ENCODE data around the gene KMT5B. TPM values are rescaled to one million over a fixed set of nuclear protein-coding genes. Genes with fewer than 3 reads are reported as not detected.

KMT5B gene
- total RNA-seq, 2 donors from 2014 or later, result 20.2 to 20.5 TPM

DNA sequence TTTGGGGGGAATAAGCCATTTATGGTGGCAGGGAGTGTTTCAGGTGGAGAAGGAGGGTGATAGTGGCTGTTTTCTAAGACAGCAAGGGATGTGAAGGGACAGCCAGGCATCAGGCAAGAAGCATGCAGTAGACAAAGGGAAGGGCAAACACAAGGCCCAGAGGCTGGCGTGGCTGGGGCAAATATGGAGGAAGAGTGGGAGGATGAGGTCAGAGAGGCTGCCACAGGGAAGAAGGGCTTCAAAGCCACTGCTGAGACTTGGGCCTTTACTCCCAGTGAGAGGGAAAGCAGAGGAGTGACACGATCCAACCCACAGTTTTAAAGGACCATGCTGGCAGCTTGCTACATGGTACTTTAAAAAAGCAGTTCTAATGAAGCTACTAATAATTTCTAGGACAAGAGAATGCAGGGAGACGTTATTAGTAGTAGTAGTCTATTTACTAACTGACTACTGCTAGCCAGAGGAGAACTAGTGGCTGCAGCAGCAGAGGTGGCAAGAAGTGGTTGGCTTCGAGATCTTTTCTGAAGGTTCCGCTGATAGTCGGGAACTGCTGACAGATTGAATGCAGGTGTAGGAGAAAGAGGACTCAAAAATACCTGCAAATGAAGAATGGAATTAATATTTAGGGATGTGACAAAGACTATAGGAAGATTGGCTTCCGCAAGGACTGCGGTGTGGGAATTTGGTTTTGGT is 13.7 kb downstream of the KMT5B start:
- no peak overlapping the region for H3K4me3 ChIP-seq
- H3K4me1 ChIP-seq, result peaks cover 0 to 56% of the 10 kb centered on the region in 2 donors
- H3K27ac ChIP-seq, result no peak overlapping the region
- H3K27me3 ChIP-seq, result no peaks in the 10 kb centered on the region
- no peak for DNase-seq (ENCODE audit: low spot score)
- H3K9me3 ChIP-seq, result no peaks in the 10 kb centered on the region
- H3K36me3 ChIP-seq, result no peaks in the 10 kb centered on the region
- TF ChIP-seq, protein P1, sequence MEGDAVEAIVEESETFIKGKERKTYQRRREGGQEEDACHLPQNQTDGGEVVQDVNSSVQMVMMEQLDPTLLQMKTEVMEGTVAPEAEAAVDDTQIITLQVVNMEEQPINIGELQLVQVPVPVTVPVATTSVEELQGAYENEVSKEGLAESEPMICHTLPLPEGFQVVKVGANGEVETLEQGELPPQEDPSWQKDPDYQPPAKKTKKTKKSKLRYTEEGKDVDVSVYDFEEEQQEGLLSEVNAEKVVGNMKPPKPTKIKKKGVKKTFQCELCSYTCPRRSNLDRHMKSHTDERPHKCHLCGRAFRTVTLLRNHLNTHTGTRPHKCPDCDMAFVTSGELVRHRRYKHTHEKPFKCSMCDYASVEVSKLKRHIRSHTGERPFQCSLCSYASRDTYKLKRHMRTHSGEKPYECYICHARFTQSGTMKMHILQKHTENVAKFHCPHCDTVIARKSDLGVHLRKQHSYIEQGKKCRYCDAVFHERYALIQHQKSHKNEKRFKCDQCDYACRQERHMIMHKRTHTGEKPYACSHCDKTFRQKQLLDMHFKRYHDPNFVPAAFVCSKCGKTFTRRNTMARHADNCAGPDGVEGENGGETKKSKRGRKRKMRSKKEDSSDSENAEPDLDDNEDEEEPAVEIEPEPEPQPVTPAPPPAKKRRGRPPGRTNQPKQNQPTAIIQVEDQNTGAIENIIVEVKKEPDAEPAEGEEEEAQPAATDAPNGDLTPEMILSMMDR (IDR thresholded peaks at IDR 0.05), result no peak

DNA sequence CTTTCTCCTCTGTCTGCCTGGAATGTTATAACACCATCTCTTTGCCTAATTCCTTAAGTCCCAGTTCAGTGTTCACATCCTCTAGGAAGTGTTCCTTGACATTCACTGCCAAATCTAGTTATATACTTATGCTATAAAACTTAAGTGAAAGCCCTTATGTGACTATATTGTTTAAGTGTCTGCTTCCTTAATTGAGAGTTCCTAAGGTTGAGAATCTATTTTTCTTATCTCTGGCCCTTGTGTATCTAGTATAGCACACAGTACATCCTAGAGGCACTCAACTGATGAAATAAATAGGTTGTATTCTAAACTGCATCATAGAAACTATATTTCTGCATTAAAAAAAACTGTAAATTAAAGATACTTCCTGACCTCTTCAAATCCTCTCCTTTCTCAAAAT is 16.9 kb downstream of the KMT5B start:
- no peaks in the 10 kb centered on the region for H3K27me3 ChIP-seq

DNA sequence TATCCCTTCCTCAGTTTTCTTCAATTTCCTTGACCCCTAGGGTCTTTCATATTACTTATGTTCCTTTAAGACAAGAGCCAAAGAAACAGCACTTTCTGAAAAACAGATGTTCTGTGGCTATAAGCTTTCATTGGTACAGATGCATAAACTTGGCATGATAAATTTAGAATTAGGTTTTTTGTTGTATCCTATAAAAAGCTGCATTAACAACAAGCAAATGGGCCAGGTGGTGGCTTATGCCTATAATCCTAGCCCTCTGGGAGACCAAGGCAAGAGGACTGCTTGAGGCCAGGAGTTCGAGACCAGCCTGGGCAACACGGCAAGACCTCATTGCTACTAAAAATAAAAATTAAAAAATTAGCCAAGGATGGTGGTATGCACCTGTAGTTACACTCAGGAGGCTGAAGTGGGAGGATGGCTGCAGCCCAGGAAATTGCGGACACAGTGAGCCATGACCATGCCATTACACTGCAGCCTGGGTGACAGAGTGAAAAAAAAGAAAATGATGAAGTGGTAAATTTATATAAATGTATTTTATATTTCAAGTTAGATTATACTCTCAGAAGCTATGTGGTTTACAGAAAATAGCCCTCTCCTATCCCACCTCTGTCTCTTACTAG is 18.3 kb downstream of the KMT5B start:
- H3K36me3 ChIP-seq, result no peaks in the 10 kb centered on the region
- H3K27me3 ChIP-seq, result no peaks in the 10 kb centered on the region
- TF ChIP-seq, protein P1 (IDR thresholded peaks at IDR 0.05), result no peak
- H3K27ac ChIP-seq, result no peak overlapping the region
- peaks cover 0 to 50% of the 10 kb centered on the region in 2 donors for H3K4me1 ChIP-seq
- no peak overlapping the region for H3K4me3 ChIP-seq
- H3K9me3 ChIP-seq, result no peaks in the 10 kb centered on the region
- DNase-seq (ENCODE audit: low spot score), result no peak

More for the DNA sequence above, 16.9 kb downstream of the KMT5B start:
- no peak for DNase-seq (ENCODE audit: low spot score)
- Histone ChIP-seq H3K27ac (no peak overlapping the region), H3K36me3 (no peaks in the 10 kb centered on the region), H3K4me1 (peaks cover 0 to 56% of the 10 kb centered on the region in 2 donors), H3K9me3 (no peaks in the 10 kb centered on the region), H3K4me3 (no peak overlapping the region)
- TF ChIP-seq, protein P1 (IDR thresholded peaks at IDR 0.05), result no peak

DNA sequence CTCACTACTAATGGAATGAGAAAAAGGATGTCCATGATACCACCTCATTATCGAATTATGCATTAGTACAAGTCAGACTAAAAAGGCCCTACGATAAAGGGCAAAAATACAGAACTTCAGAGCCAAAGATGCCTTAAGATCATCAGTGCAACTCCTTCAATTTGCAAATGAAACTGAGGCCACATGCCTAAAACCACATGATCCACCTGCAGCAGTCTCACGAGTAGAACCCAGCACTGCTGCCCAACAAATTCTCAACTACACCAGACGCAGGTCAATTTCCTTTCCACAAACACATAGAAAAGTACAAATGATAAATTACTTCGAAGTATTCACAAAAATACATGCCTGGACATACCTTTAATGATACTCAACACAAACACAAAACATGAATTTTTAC is 20.1 kb downstream of the KMT5B start:
- Histone ChIP-seq H3K4me3 (no peak overlapping the region), H3K9me3 (no peaks in the 10 kb centered on the region), H3K36me3 (no peaks in the 10 kb centered on the region), H3K4me1 (peaks cover 0 to 37% of the 10 kb centered on the region in 2 donors), H3K27me3 (no peaks in the 10 kb centered on the region), H3K27ac (no peak overlapping the region)
- TF ChIP-seq, protein P1 (IDR thresholded peaks at IDR 0.05), result no peak
- no peak for DNase-seq (ENCODE audit: low spot score)

DNA sequence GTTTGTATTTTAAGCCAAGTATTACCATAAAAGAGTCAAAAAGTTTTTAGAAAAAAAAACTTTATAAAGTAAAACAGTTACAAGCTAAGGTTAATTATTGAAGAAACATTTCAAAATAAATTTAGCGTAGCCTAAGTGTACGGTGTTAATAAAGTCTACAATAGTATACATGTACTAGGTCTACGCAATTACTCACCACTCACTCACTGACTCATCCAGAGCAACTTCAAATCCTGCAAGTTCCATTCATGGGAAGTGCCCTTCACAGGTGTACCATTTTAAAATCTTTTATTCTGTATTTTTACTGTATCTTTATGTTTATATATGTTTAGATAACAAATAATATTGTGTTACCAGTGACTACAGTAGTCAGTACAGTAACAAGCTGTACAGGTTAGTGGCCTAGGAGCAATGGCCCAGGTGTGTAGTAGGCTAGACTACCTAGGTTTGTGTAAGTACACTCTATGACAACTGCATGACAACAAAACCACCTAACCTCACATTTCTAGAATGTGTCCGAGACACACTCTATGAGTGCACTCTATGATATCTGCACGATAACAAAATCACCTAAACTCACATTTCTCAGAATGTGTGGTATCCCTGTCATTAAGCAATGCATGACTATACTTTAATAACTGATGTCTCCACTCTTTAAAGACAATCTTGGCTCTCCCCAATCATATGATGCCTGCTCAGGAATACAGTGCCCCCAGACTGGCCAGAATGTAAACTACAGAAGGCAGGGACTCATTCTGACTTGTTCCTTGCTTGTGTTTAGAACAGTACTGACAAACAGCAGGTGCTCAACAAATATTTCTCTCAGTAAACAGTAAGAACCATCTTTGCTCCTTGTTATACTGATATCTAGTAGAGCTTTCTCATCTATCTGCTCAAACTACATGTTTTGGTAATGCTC is 21.2 kb downstream of the KMT5B start:
- Histone ChIP-seq H3K27me3 (no peaks in the 10 kb centered on the region), H3K36me3 (no peaks in the 10 kb centered on the region), H3K4me1 (peaks cover 0 to 37% of the 10 kb centered on the region in 2 donors), H3K4me3 (no peak overlapping the region), H3K9me3 (no peaks in the 10 kb centered on the region), H3K27ac (no peak overlapping the region)
- TF ChIP-seq, protein P1 (IDR thresholded peaks at IDR 0.05), result no peak
- no peak for DNase-seq (ENCODE audit: low spot score)
